GM19240 (cell line): Measurements from ENCODE around the gene PRSS21.

Source experiments
- DNase-seq: peaks from one replicate; pipeline ENCODE4 v3.0.0; 2011; ENCODE audit warnings: low spot score; ENCODE audit not compliant: insufficient read length

Gene PRSS21, protein sequence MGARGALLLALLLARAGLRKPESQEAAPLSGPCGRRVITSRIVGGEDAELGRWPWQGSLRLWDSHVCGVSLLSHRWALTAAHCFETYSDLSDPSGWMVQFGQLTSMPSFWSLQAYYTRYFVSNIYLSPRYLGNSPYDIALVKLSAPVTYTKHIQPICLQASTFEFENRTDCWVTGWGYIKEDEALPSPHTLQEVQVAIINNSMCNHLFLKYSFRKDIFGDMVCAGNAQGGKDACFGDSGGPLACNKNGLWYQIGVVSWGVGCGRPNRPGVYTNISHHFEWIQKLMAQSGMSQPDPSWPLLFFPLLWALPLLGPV

GRCh38 chr16:2816751-2817339 is at the start of gene PRSS21:
Gene PRSS21 (plus strand): TSS chr16:2817237. CDS start chr16:2817269, 32 bp downstream.
- DNase-seq = no peak

DNA sequence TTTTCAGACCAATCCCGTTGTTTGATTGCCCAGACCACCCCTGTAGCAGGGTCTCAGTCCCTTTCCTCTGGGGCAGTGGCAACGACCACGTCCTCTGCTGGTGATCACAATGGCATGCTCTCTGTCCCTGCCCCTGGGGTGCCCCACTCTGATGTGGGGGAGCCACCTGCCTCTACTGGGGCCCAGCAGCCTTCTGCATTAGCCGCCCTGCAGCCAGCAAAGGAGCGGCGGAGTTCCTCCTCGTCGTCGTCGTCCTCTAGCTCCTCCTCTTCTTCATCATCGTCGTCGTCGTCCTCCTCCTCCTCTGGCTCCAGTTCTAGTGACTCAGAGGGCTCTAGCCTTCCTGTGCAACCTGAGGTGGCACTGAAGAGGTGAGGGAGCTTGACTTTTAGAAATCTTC is 49.1 kb upstream of the PRSS21 start:
- DNase-seq = no peak

DNA sequence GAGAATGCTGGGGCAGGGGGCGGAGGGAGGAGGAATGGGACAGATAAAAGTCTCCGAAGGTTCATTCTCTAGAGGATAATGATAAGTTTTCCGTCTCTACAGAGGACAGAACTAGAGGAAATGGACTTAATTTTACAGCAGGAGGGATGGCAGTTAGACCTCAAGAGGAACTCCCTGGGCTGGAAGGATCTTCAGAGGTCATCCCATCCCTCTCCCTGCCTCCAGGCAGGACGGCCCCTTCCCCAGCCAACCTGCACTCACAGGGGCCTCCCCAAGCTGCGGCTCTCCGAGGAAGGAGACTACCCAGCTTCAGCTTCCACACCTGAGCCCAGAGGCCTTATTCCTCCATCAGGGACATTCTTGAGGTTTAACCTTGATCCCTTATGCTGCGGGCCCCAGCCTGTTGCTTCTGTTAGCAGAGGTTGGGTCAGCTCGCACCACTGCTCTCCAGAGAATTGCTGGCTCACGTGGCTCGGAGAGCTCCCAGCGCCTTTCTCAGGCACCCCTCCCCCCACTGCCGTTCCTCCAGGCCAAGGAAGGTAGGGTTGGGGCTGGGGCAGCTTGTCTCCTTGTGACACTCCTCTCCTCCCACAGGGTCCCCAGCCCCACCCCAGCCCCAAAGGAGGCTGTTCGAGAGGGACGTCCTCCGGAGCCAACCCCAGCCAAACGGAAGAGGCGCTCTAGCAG is 48.5 kb upstream of the PRSS21 start:
- DNase-seq = no peak

- no peak for DNase-seq
Observed at GRCh38 chr16:2769100-2769529, 47.9 kb upstream of the PRSS21 start.

GRCh38 chr16:2769675-2770056 is 47.4 kb upstream of the PRSS21 start:
- DNase-seq = no peak

GRCh38 chr16:2770057-2770951 is 46.7 kb upstream of the PRSS21 start:
- no peak for DNase-seq

DNA sequence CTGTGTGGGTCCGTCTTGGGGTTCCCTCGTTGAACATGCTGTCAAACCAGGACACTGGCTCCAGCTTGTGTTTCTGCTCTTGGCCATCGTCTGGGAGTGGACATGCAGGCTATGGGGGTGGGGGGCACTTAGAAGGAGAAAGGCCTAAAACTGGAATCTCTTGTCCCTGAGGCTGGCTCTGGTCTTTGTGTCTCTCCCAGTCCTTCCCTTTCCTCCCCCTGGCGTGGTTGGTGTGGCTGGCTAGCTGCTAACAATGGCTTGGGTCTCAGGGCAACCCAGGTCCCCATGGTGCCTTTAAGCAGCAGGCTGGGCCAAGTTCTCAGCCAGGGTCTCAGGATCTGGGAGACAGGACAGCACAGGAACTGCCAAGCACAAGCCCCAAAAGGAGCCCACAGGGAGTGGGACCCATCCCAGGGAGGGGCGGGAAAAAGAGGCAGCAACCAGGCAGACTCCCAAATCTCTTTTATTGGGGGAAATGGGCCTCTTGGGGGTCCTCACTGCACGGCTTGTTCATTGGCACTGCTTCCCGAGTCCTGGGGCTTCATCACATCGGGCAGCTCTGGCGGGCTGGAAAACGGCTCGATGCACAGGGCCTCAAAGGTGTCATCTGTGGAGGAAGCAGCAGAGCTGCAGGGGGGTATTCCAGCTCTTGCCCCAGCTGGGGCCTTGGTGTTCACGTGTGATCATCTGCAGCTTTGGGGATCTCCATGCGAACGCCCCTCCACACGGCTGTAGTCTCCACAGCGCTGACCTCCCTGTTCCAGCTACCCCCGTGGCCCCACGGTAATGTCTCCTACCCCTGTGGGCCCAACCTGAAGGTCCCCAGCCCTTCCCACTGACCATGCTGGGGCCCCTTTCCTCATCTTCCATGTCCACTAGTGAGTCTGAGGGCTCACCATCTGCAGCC is 45.3 kb upstream of the PRSS21 start:
- DNase-seq = no peak

DNA sequence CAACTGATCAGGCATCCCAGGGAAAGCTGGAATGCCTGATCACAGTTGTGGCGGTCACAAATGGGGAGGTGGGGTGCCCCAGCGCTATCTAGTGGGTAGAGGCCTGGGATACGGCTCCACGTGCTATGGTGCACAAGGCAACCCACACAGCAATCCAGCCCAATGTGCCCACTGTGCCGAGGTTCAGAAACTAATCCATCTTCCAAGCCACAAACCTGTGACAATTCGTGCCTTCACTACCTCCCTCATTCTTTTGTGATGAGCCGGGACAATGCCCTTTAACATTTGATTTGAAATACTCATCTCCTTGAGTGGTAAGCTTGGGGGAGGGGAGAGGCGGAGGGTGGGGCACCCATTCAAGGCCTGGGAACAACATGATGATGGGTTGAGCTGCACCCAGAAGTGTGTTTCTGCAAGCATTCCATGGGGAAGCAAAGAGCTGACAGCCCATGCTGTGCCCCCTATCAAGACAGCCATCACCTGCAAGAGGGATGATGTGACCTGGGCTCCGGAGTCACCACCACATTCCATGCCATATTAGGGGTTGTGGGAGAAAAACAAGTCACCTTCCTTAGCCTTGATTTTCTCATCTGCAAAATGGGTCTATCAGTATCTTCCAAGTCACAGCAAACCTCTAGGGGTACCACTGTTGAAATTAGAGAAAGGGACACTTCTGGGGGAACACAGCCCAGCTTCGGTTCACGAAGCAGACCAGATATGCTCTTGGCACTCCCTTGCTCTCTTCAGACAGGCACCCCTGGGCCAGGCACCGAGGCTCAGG is 43.7 kb upstream of the PRSS21 start:
- no peak for DNase-seq

GRCh38 chr16:2774161-2774891 is 42.7 kb upstream of the PRSS21 start:
- no peak for DNase-seq

GRCh38 chr16:2775131-2775716 is 41.8 kb upstream of the PRSS21 start:
- no peak for DNase-seq

- no peak for DNase-seq
Observed at GRCh38 chr16:2775765-2776499, 41.1 kb upstream of the PRSS21 start.

DNA sequence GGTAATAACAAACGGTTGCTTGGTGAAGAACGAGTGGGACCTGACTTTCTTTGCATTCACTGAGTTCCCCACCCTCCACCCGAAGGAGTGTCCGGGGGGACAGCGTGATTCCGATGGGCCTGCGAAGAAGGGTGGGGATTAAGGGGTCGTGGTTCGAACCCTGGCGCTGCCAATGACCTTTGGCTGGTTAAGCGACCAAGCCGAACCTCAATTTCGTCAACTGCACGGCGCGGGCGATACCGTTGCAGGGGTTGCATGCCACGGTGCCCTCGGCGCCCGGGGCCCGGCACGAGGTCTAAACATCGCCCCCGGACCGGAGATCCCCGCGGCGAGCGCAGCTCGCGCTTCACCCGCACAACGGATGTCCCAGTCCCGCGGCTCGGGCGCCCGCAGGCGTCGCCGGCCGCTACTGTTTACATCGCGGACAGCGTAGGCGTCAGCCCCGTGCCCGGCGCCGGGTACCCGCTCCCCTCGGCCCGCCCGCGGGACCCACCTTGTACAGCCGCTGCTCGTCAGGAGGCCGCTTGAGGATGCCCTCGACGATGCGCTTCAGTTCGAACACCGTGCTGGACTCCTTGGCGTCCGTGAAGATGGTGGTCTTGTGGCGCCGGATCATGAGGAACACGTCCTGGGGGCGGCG is 40.4 kb upstream of the PRSS21 start:
- no peak for DNase-seq

- peak; percentile 88 for DNase-seq
Observed at GRCh38 chr16:2777231-2777902, 39.7 kb upstream of the PRSS21 start, which contains the start of gene ELOB. Gene ELOB (minus strand): TSS chr16:2777280. CDS start chr16:2777239, 41 bp downstream.

- DNase-seq = no peak
Observed at GRCh38 chr16:2777903-2778629, 39.0 kb upstream of the PRSS21 start.

DNA sequence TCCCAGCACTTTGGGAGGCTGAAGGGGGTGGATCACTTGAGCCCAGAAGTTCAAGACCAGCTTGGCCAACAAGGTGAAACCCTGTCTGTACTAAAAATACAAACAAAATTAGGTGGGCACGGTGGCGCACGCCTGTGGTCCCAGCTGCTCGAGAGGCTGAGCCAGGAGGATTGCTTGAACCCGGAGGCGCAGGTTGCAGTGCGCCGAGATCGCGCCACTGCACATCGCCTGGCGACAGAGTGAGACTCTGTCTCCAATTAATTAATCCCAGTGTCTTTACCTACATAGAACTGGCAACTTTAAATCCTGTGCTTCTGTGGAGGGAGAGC is 38.4 kb upstream of the PRSS21 start:
- no peak for DNase-seq
